ENCODE measurements around the gene KNDC1. TPM values are rescaled to one million over a fixed set of nuclear protein-coding genes. Genes with fewer than 3 reads are reported as not detected.

KNDC1 gene
- total RNA-seq, 1 experiment from 2014 or later = 15.7 TPM

GRCh38 chr10:133273534-133274143 lies 113.6 kb downstream of the KNDC1 start:
- H3K9me3 Mint-ChIP-seq = no peaks in the 10 kb centered on the region
- no peaks in the 10 kb centered on the region for H4K20me1 ChIP-seq (ENCODE audit: control insufficient read depth, insufficient read depth, insufficient read length)
- H3K4me1 Mint-ChIP-seq = peaks cover 3 to 7% of the 10 kb centered on the region in 2 experiments; a peak in 3 of 4 replicates

More at GRCh38 chr10:133273534-133274143, 113.6 kb downstream of the KNDC1 start:
- Histone ChIP-seq H2BK5ac (ENCODE audit: insufficient read length, low read length) (no peak overlapping the region), H3K4me1 (ENCODE audit: insufficient read depth, low read length) (no peaks in the 10 kb centered on the region), H2BK15ac (ENCODE audit: low read depth, low read length) (no peak overlapping the region), H2AK5ac (ENCODE audit: insufficient read length, low read length) (no peak overlapping the region), H3T11ph (ENCODE audit: low read length) (no peak overlapping the region), H4K8ac (replicated peaks; ENCODE audit: insufficient read length, low read depth, low read length) (no peak overlapping the region), H2AFZ (ENCODE audit: low read length) (no peak overlapping the region), H2BK12ac (ENCODE audit: insufficient read length, low read depth, low read length) (no peak overlapping the region), H3K79me2 (ENCODE audit: insufficient read depth, low read length) (no peaks in the 10 kb centered on the region), H3K18ac (ENCODE audit: insufficient read length, low read depth, low read length) (no peak overlapping the region), H3K4ac (ENCODE audit: low read depth, low read length) (no peak overlapping the region), H4K5ac (ENCODE audit: insufficient read length, low read depth, low read length) (no peak overlapping the region), H4K91ac (ENCODE audit: insufficient read length, low read depth, low read length) (no peak overlapping the region), H3K27me3 (ENCODE audit: insufficient read depth, low read length) (no peaks in the 10 kb centered on the region; the same call in 1 of the 2 replicates), H3K79me1 (ENCODE audit: insufficient read depth, low read depth, low read length, poor library complexity, severe bottlenecking) (no peaks in the 10 kb centered on the region), H3K56ac (ENCODE audit: insufficient read length, low read depth, low read length) (no peak overlapping the region), H3K23ac (ENCODE audit: insufficient read length, low read depth, low read length) (no peak overlapping the region), H2BK120ac (ENCODE audit: low read depth, low read length, poor library complexity, severe bottlenecking) (no peak overlapping the region), H3K27ac (ENCODE audit: insufficient read length, low read depth, low read length) (no peak overlapping the region), H3K23me2 (ENCODE audit: insufficient read length, low read depth, low read length, poor library complexity, severe bottlenecking) (peaks cover 7% of the 10 kb centered on the region), H3K9me3 (ENCODE audit: control insufficient read depth, low read depth, low read length) (no peaks in the 10 kb centered on the region), H3K4me2 (ENCODE audit: insufficient read depth, insufficient read length, low read length) (no peak overlapping the region), H2BK20ac (ENCODE audit: low read depth, low read length, poor library complexity, severe bottlenecking) (no peak overlapping the region), H3K9ac (ENCODE audit: extremely low read depth, insufficient read length, low read length) (no peak overlapping the region), H3K14ac (ENCODE audit: insufficient read depth, low read length) (no peak overlapping the region)
- no peak for TF ChIP-seq CTCF (conservative IDR thresholded peaks at IDR 0.05)
- H3K27ac Mint-ChIP-seq = no peak overlapping the region
- DNase-seq = no peak
- WGBS (ENCODE audit: extremely low coverage, insufficient read length, low lambda C conversion rate) = no CpG with 5 or more reads among the region's 28 CpGs
- H3K36me3 Mint-ChIP-seq (ENCODE audit: insufficient read depth in 1 of 3, low read depth in 3 of 3) = no peaks in the 10 kb centered on the region
- peaks cover 11% of the 10 kb centered on the region for H3K27me3 Mint-ChIP-seq (ENCODE audit: low read depth)
- H3K4me3 Mint-ChIP-seq = no peak overlapping the region

Data from H9 (cell line).